Colonic mucosa (tissue), 4 donors: ENCODE data around the gene BAHD1. TPM values are rescaled to one million over a fixed set of nuclear protein-coding genes. Genes with fewer than 3 reads are reported as not detected.
A peak's percentile ranks its signal among the peaks of the same experiment; 100 is the strongest.

Source experiments
- DNase-seq: peaks from one replicate; pipeline ENCODE4 v3.0.0-alpha.2; 2020
- H3K27ac ChIP-seq: fragments of 200-600 bp; one replicate; pipeline ENCODE4 v1.8.0; 2021
- H3K27me3 ChIP-seq: fragments of 200-600 bp; one replicate; pipeline ENCODE4 v1.8.0; 2021
- H3K36me3 ChIP-seq: fragments of 200-600 bp; one replicate; pipeline ENCODE4 v1.8.0; 2021
- H3K4me1 ChIP-seq: fragments of 200-600 bp; one replicate; pipeline ENCODE4 v1.8.0; 2021; ENCODE audit warnings: mild to moderate bottlenecking
- H3K4me3 ChIP-seq: fragments of 200-600 bp; one replicate; pipeline ENCODE4 v1.8.0; 2021
- H3K9ac ChIP-seq, 2 donors: one replicate each; pipeline ENCODE4 v1.7.0; 2013; ENCODE audit warnings: control low read depth in 2 of 2, low read depth in 2 of 2, low read length in 2 of 2
- H3K9me3 ChIP-seq: fragments of 200-600 bp; one replicate; pipeline ENCODE4 v1.8.0; 2021
- CTCF ChIP-seq: fragments of 200-600 bp; IDR thresholded peaks from one replicate; pipeline ENCODE4 v1.8.0; 2022; ENCODE audit warnings: antibody characterized with exemption, mild to moderate bottlenecking
- intact Hi-C: fragments of 100-400 bp; cut with DNase I; formaldehyde crosslinking; loops from one replicate; pipeline ENCODE4 v1.14.1; 2022
- total RNA-seq, 2 donors: library from RNA; stranded (reverse); fragmentation: NEBNext Ultra II Directional in 1 of 2; extraction: Animal tissue kit (Norgen Biotek cat#: 25700) in 1 of 2; gene quantifications; one replicate each; pipeline ENCODE4 v1.2.1, GENCODE V29; 2021
- donor health status: healthy.
- donor health status: DM: no; HTN: no; CAD: no.
- donor health status: DM: no; HTN: no; CAD: no.

The BAHD1 gene
- total RNA-seq, 2 donors from 2014 or later, result 25.3 to 26.3 TPM

GRCh38 chr15:40441565-40442531 lies 1.1 kb downstream of the BAHD1 start:
- H3K9me3 ChIP-seq, result no peaks in the 10 kb centered on the region
- DNase-seq, result peak; percentile 38
- H3K4me3 ChIP-seq, result peak overlapping the region; percentile 79
- TF ChIP-seq CTCF, result no peak
- no peak overlapping the region for H3K27ac ChIP-seq
- no peaks in the 10 kb centered on the region for H3K27me3 ChIP-seq
- peak overlapping the region; percentile 55 to 86 for H3K9ac ChIP-seq
- no peaks in the 10 kb centered on the region for H3K36me3 ChIP-seq
- peaks cover 11% of the 10 kb centered on the region for H3K4me1 ChIP-seq
- intact Hi-C loops, result no loop called here

DNA sequence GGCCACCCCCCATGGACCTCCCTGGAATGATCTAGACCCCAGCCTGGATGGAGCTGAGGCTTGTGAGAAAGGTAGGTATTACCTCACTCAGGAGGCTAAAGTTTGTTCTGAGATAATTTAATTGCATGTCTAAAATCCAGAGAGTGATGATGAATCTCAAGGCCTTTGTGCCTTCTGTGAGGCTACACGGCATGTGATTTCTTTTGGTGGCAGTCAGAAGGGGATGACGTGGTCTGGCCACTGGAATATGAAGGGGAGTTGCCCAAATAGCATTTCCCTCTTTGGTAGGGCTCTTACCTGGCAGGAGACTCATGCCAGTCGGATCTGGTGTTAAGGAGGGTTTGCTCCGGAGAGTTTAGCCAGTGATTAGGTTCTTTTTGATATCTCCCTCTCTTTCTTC lies 2.5 kb downstream of the BAHD1 start:
- H3K4me3 ChIP-seq, result no peak overlapping the region
- H3K27ac ChIP-seq, result no peak overlapping the region
- intact Hi-C loops, result no loop called here
- H3K27me3 ChIP-seq, result no peaks in the 10 kb centered on the region
- no peak overlapping the region for H3K9ac ChIP-seq
- H3K4me1 ChIP-seq, result peaks cover 11% of the 10 kb centered on the region
- H3K9me3 ChIP-seq, result no peaks in the 10 kb centered on the region
- TF ChIP-seq CTCF, result no peak
- no peaks in the 10 kb centered on the region for H3K36me3 ChIP-seq
- DNase-seq, result no peak

DNA sequence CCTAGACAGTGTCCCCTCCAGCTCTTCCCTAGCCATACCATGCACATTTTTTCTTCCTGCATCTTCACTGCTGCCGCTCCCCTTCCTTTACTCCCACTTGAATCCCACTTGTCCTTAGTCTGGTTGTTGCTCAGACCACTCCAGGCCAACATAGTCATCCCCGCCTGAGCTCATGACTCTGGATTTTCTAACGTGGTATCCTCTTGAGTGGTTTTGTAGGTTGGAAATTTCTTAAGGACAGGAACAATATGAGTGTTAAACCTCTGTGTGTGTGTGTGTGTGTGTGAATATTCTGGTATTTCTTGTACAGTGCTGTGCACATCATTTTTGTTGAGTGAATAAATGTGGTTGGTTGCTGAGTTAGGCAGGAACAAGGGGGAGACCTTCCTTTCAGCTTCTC lies 3.1 kb downstream of the BAHD1 start:
- intact Hi-C loops, result no loop called here
- H3K4me1 ChIP-seq, result peaks cover 11% of the 10 kb centered on the region

GRCh38 chr15:40444736-40445135 lies 4.0 kb downstream of the BAHD1 start:
- Histone ChIP-seq H3K9ac (no peak overlapping the region), H3K4me1 (peaks cover 11% of the 10 kb centered on the region), H3K4me3 (no peak overlapping the region), H3K9me3 (no peaks in the 10 kb centered on the region), H3K27ac (no peak overlapping the region), H3K27me3 (no peaks in the 10 kb centered on the region), H3K36me3 (no peaks in the 10 kb centered on the region)
- no peak for TF ChIP-seq CTCF
- DNase-seq, result no peak
- intact Hi-C loops, result no loop called here

More for the DNA sequence above, 3.1 kb downstream of the BAHD1 start:
- Histone ChIP-seq H3K9ac (no peak overlapping the region), H3K4me3 (no peak overlapping the region), H3K27ac (no peak overlapping the region), H3K27me3 (no peaks in the 10 kb centered on the region), H3K9me3 (no peaks in the 10 kb centered on the region), H3K36me3 (no peaks in the 10 kb centered on the region)
- no peak for DNase-seq
- no peak for TF ChIP-seq CTCF

GRCh38 chr15:40445421-40445922 lies 4.7 kb downstream of the BAHD1 start:
- no peak for TF ChIP-seq CTCF
- Histone ChIP-seq H3K9me3 (no peaks in the 10 kb centered on the region), H3K4me3 (no peak overlapping the region), H3K9ac (peak overlapping the region in 1 of 2 donors; percentile 6), H3K27me3 (no peaks in the 10 kb centered on the region), H3K4me1 (peaks cover 14% of the 10 kb centered on the region), H3K27ac (peak overlapping the region; percentile 3), H3K36me3 (no peaks in the 10 kb centered on the region)
- no peak for DNase-seq
- intact Hi-C loops, result no loop called here
